H9 (cell line): ENCODE data around the gene ITPR1. TPM values are rescaled to one million over a fixed set of nuclear protein-coding genes. Genes with fewer than 3 reads are reported as not detected.

ENCODE experiments used
- DNase-seq: peaks from one replicate; pipeline ENCODE4 v3.0.0-alpha.2; 2017
- H2AFZ ChIP-seq: one replicate; pipeline ENCODE4 v1.6.1; 2013; ENCODE audit warnings: mild to moderate bottlenecking, low read length, control low read depth, moderate library complexity
- H2AK5ac ChIP-seq: 2 replicates; pipeline ENCODE4 v1.6.1; 2013; ENCODE audit warnings: low read length, control low read depth, mixed read lengths; ENCODE audit not compliant: insufficient read length
- H2BK120ac ChIP-seq: one replicate; pipeline ENCODE4 v1.6.1; 2013; ENCODE audit warnings: low read depth, mild to moderate bottlenecking, low read length, control low read depth, inconsistent platforms; ENCODE audit not compliant: poor library complexity, severe bottlenecking
- H2BK12ac ChIP-seq: 2 replicates; pipeline ENCODE4 v1.6.1; 2013; ENCODE audit warnings: low read length, control low read depth, mixed read lengths, low read depth; ENCODE audit not compliant: insufficient read length
- H2BK15ac ChIP-seq: 2 replicates; pipeline ENCODE4 v1.6.1; 2013; ENCODE audit warnings: low read depth, low read length, control low read depth
- H2BK20ac ChIP-seq: one replicate; pipeline ENCODE4 v1.6.1; 2013; ENCODE audit warnings: low read depth, mild to moderate bottlenecking, low read length, control low read depth, inconsistent platforms; ENCODE audit not compliant: poor library complexity, severe bottlenecking
- H2BK5ac ChIP-seq: 2 replicates; pipeline ENCODE4 v1.6.1; 2013; ENCODE audit warnings: low read length, control low read depth, mixed read lengths; ENCODE audit not compliant: insufficient read length
- H3K14ac ChIP-seq: 2 replicates; pipeline ENCODE4 v1.6.1; 2013; ENCODE audit warnings: low read length, control low read depth; ENCODE audit not compliant: insufficient read depth
- H3K18ac ChIP-seq: 2 replicates; pipeline ENCODE4 v1.6.1; 2013; ENCODE audit warnings: low read depth, mild to moderate bottlenecking, mixed read lengths, low read length, control low read depth; ENCODE audit not compliant: insufficient read length
- H3K23ac ChIP-seq: 2 replicates; pipeline ENCODE4 v1.6.1; 2013; ENCODE audit warnings: low read length, control low read depth, mixed read lengths, low read depth; ENCODE audit not compliant: insufficient read length
- H3K23me2 ChIP-seq: 2 replicates; pipeline ENCODE4 v1.6.1; 2013; ENCODE audit warnings: low read depth, mild to moderate bottlenecking, mixed read lengths, low read length, control low read depth; ENCODE audit not compliant: insufficient read length, poor library complexity, severe bottlenecking
- H3K27ac ChIP-seq: 2 replicates; pipeline ENCODE4 v1.5.1; 2013; ENCODE audit warnings: low read length, control low read depth, mixed read lengths, low read depth; ENCODE audit not compliant: insufficient read length
- H3K27me3 ChIP-seq: 2 replicates; pipeline ENCODE4 v1.6.1; 2013; ENCODE audit warnings: low read length, control low read depth, inconsistent platforms; ENCODE audit not compliant: insufficient read depth
- H3K4ac ChIP-seq: 2 replicates; pipeline ENCODE4 v1.6.1; 2013; ENCODE audit warnings: low read depth, mild to moderate bottlenecking, control low read depth, inconsistent platforms, low read length, moderate library complexity
- H3K4me1 ChIP-seq: 2 replicates; pipeline ENCODE4 v1.6.1; 2013; ENCODE audit warnings: low read length, control low read depth, inconsistent platforms; ENCODE audit not compliant: insufficient read depth
- H3K4me2 ChIP-seq: 2 replicates; pipeline ENCODE4 v1.6.1; 2013; ENCODE audit warnings: low read length, control low read depth, mixed read lengths; ENCODE audit not compliant: insufficient read length, insufficient read depth
- H3K56ac ChIP-seq: 2 replicates; pipeline ENCODE4 v1.6.1; 2013; ENCODE audit warnings: low read depth, mild to moderate bottlenecking, mixed read lengths, low read length, control low read depth; ENCODE audit not compliant: insufficient read length
- H3K79me1 ChIP-seq: 2 replicates; pipeline ENCODE4 v1.6.1; 2013; ENCODE audit warnings: low read depth, mild to moderate bottlenecking, moderate library complexity, low read length, control low read depth, inconsistent platforms; ENCODE audit not compliant: insufficient read depth, poor library complexity, severe bottlenecking
- H3K79me2 ChIP-seq: 2 replicates; pipeline ENCODE4 v1.6.1; 2013; ENCODE audit warnings: low read length, control low read depth, inconsistent platforms; ENCODE audit not compliant: insufficient read depth
- H3K9ac ChIP-seq: 2 replicates; pipeline ENCODE4 v1.6.1; 2013; ENCODE audit warnings: low read length, control low read depth, mixed read lengths; ENCODE audit not compliant: insufficient read length; ENCODE audit errors: extremely low read depth
- H3K9me3 ChIP-seq: one replicate; pipeline ENCODE4 v1.6.1; 2013; ENCODE audit warnings: low read depth, low read length, inconsistent platforms; ENCODE audit not compliant: control insufficient read depth
- H3T11ph ChIP-seq: one replicate; pipeline ENCODE4 v1.6.1; 2013; ENCODE audit warnings: mild to moderate bottlenecking, low read length, control low read depth, inconsistent platforms
- H4K20me1 ChIP-seq: one replicate; pipeline ENCODE4 v1.6.1; 2013; ENCODE audit not compliant: control insufficient read depth, insufficient read length, insufficient read depth
- H4K5ac ChIP-seq: 2 replicates; pipeline ENCODE4 v1.6.1; 2013; ENCODE audit warnings: low read depth, mild to moderate bottlenecking, mixed read lengths, low read length, control low read depth; ENCODE audit not compliant: insufficient read length
- H4K8ac ChIP-seq: replicated peaks from 2 replicates; pipeline ENCODE4 v1.6.1; 2013; ENCODE audit warnings: low read length, control low read depth, mixed read lengths, low read depth; ENCODE audit not compliant: insufficient read length
- H4K91ac ChIP-seq: 2 replicates; pipeline ENCODE4 v1.6.1; 2013; ENCODE audit warnings: low read depth, mild to moderate bottlenecking, moderate library complexity, mixed read lengths, low read length, control low read depth; ENCODE audit not compliant: insufficient read length
- H3K27ac Mint-ChIP-seq, 3 experiments: 2 replicates in 2 of 3; 3 replicates in 1 of 3; pipeline ENCODE4 v1.8.0; 2020 to 2021; ENCODE audit warnings: mixed read lengths in 3 of 3, mild to moderate bottlenecking in 1 of 3, moderate library complexity in 1 of 3
- H3K27me3 Mint-ChIP-seq: 2 replicates; pipeline ENCODE4 v1.8.0; 2021; ENCODE audit warnings: low read depth, mild to moderate bottlenecking, moderate library complexity, mixed read lengths
- H3K36me3 Mint-ChIP-seq, 3 experiments: 2 replicates in 2 of 3; 3 replicates in 1 of 3; pipeline ENCODE4 v1.8.0; 2020 to 2021; ENCODE audit warnings: low read depth in 3 of 3, mixed read lengths in 3 of 3; ENCODE audit not compliant: insufficient read depth in 1 of 3
- H3K4me1 Mint-ChIP-seq, 2 experiments: 2 replicates each; pipeline ENCODE4 v1.8.0; 2020; ENCODE audit warnings: mixed read lengths in 2 of 2
- H3K4me3 Mint-ChIP-seq, 2 experiments: 2 replicates in 1 of 2; 3 replicates in 1 of 2; pipeline ENCODE4 v1.8.0; 2020 to 2021; ENCODE audit warnings: mild to moderate bottlenecking in 2 of 2, mixed read lengths in 2 of 2, moderate library complexity in 1 of 2
- H3K9me3 Mint-ChIP-seq, 2 experiments: 2 replicates in 1 of 2; 3 replicates in 1 of 2; pipeline ENCODE4 v1.8.0; 2020; ENCODE audit warnings: mild to moderate bottlenecking in 2 of 2, mixed read lengths in 2 of 2, moderate library complexity in 1 of 2
- WGBS: extraction: QIAGEN DNeasy Blood & Tissue Kit; methylation state at CpG from one replicate; pipeline ENCODE4 v1.1.7; 2013; ENCODE audit warnings: missing lambda C conversion rate, low lambda C conversion rate, mixed read lengths; ENCODE audit not compliant: insufficient read length; ENCODE audit errors: extremely low coverage; 5-methylcytosine and 5-hydroxymethylcytosine counted together
- total RNA-seq: library from RNA; stranded (reverse); gene quantifications from 2 replicates; pipeline ENCODE4 v1.2.1, GENCODE V29; 2021
- TF ChIP-seq, protein P1 (sequence below): fragments of 200-600 bp; sonication (generic); conservative IDR thresholded peaks from 3 replicates; pipeline ENCODE4 v1.8.0; 2021; ENCODE audit warnings: antibody characterized with exemption, mild to moderate bottlenecking

Gene ITPR1
- total RNA-seq, 1 experiment from 2014 or later: 4.2 TPM

DNA sequence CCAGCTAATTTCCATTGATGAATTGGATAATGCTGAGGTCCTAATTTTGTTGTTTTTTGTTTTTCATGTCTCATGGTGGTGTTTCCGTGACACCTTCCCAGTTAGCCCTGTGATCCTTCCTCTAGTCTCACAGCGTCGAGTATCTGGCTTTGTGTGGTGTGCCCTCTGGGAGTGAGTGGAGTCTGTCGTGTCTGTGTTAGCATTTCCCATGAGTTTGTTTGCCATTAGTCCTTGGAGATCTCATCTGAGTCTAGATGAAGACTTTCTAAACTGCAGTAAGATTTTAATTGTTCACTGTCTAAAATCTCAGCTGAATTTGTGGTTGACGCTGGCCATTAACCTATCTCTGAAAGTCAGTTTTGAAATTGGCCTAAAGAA, 224.2 kb downstream of the ITPR1 start:
- H4K5ac ChIP-seq: no peak overlapping the region
- no peaks in the 10 kb centered on the region; the same call in 1 of the 2 replicates for H3K4me1 ChIP-seq
- no peak overlapping the region for H3K4me2 ChIP-seq
- Mint-ChIP-seq H3K4me3 (no peak overlapping the region), H3K9me3 (no peaks in the 10 kb centered on the region), H3K27ac (peak overlapping the region in 2 of 3 experiments; percentile 2 to 15; a peak in 2 of 7 replicates), H3K4me1 (peaks cover 27 to 29% of the 10 kb centered on the region in 2 experiments), H3K27me3 (no peaks in the 10 kb centered on the region), H3K36me3 (no peaks in the 10 kb centered on the region)
- H3K79me2 ChIP-seq: no peaks in the 10 kb centered on the region
- no peak overlapping the region for H2BK20ac ChIP-seq
- no peak overlapping the region for H2BK15ac ChIP-seq
- H2BK5ac ChIP-seq: no peak overlapping the region
- TF ChIP-seq, protein P1, sequence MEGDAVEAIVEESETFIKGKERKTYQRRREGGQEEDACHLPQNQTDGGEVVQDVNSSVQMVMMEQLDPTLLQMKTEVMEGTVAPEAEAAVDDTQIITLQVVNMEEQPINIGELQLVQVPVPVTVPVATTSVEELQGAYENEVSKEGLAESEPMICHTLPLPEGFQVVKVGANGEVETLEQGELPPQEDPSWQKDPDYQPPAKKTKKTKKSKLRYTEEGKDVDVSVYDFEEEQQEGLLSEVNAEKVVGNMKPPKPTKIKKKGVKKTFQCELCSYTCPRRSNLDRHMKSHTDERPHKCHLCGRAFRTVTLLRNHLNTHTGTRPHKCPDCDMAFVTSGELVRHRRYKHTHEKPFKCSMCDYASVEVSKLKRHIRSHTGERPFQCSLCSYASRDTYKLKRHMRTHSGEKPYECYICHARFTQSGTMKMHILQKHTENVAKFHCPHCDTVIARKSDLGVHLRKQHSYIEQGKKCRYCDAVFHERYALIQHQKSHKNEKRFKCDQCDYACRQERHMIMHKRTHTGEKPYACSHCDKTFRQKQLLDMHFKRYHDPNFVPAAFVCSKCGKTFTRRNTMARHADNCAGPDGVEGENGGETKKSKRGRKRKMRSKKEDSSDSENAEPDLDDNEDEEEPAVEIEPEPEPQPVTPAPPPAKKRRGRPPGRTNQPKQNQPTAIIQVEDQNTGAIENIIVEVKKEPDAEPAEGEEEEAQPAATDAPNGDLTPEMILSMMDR: no peak
- H3K18ac ChIP-seq: no peak overlapping the region
- H3T11ph ChIP-seq: no peak overlapping the region
- H4K91ac ChIP-seq: no peak overlapping the region
- no peak overlapping the region for H3K9ac ChIP-seq
- no peak overlapping the region for H2AK5ac ChIP-seq
- no peaks in the 10 kb centered on the region for H3K27me3 ChIP-seq
- no peaks in the 10 kb centered on the region for H4K20me1 ChIP-seq
- no peak for DNase-seq
- H3K56ac ChIP-seq: no peak overlapping the region
- H3K4ac ChIP-seq: no peak overlapping the region
- no peak overlapping the region for H3K23ac ChIP-seq
- H3K9me3 ChIP-seq: no peaks in the 10 kb centered on the region
- no peak overlapping the region for H2BK120ac ChIP-seq
- H3K27ac ChIP-seq: no peak overlapping the region
- H3K23me2 ChIP-seq: no peaks in the 10 kb centered on the region
- WGBS: no CpG with 5 or more reads among the region's 5 CpGs
- H3K14ac ChIP-seq: no peak overlapping the region
- no peak overlapping the region for H2BK12ac ChIP-seq
- no peak overlapping the region for H2AFZ ChIP-seq
- H3K79me1 ChIP-seq: no peaks in the 10 kb centered on the region
- no peak overlapping the region for H4K8ac ChIP-seq
